OCI-LY3 (cell line): ENCODE data around the gene SPOCK1.
"Not testable (repeated sequence)": the region's sequence is repeated elsewhere in the genome, so short reads cannot be mapped to it uniquely, and the experiment has no call there.

Experiments used
- H2AFZ ChIP-seq: fragments of 200-600, 300-600 bp; shearing (Covaris generic); 2 replicates; pipeline ENCODE4 v1.6.0; 2014; ENCODE audit warnings: antibody characterized with exemption, low read depth, low read length
- H3K27ac ChIP-seq: fragments of 200-600, 300-600 bp; sonication (generic); 2 replicates; pipeline ENCODE4 v1.5.1; 2014; ENCODE audit warnings: mild to moderate bottlenecking, low read length, moderate library complexity, mixed read lengths
- H3K27me3 ChIP-seq: fragments of 200-600, 300-600 bp; sonication (generic); 2 replicates; pipeline ENCODE4 v1.6.1; 2014; ENCODE audit warnings: low read depth, low read length, mixed read lengths
- H3K36me3 ChIP-seq: fragments of 200-600, 300-600 bp; sonication (generic); replicated peaks from 2 replicates; pipeline ENCODE3; 2014; ENCODE audit warnings: low read depth, low read length, mixed read lengths
- H3K4me1 ChIP-seq: fragments of 300-600, 200-600 bp; sonication (generic); 2 replicates; pipeline ENCODE4 v1.6.1; 2014; ENCODE audit warnings: low read length, mixed read lengths
- H3K4me2 ChIP-seq: fragments of 200-600, 300-600 bp; sonication (generic); 2 replicates; pipeline ENCODE4 v1.6.1; 2014; ENCODE audit warnings: low read length, mixed read lengths
- H3K4me3 ChIP-seq: fragments of 300-600, 200-600 bp; sonication (generic); 2 replicates; pipeline ENCODE4 v1.5.1; 2014; ENCODE audit warnings: antibody characterized with exemption, mild to moderate bottlenecking, low read length, moderate library complexity
- H3K79me2 ChIP-seq: fragments of 300-600, 200-600 bp; shearing (Covaris generic); 2 replicates; pipeline ENCODE4 v1.6.1; 2014; ENCODE audit warnings: mild to moderate bottlenecking, low read length, mixed read lengths
- H3K9ac ChIP-seq: fragments of 300-600, 200-600 bp; shearing (Covaris generic); 2 replicates; pipeline ENCODE4 v1.6.0; 2014; ENCODE audit warnings: mild to moderate bottlenecking, low read length, moderate library complexity
- H3K9me3 ChIP-seq: fragments of 200-600, 300-600 bp; shearing (Covaris generic); 2 replicates; pipeline ENCODE4 v1.6.1; 2014; ENCODE audit warnings: low read length, mixed read lengths; ENCODE audit not compliant: insufficient read depth
- H4K20me1 ChIP-seq: fragments of 200-600, 300-600 bp; sonication (generic); 2 replicates; pipeline ENCODE4 v1.6.1; 2016; ENCODE audit warnings: low read length, mixed read lengths; ENCODE audit not compliant: insufficient read depth
- CTCF ChIP-seq: fragments of 200-600, 300-600 bp; sonication (generic); IDR thresholded peaks from 2 replicates; pipeline ENCODE4 v1.5.1; 2014; ENCODE audit warnings: antibody characterized with exemption, low read length, low read depth
- EZH2phosphoT487 ChIP-seq: fragments of 200-600 bp; shearing (Covaris generic); IDR thresholded peaks from 2 replicates; pipeline ENCODE4 v1.6.1; 2018; ENCODE audit warnings: antibody characterized with exemption, mixed run types, low read depth

The SPOCK1 gene

GRCh38 chr5:137394380-137394779 is 104.7 kb downstream of the SPOCK1 start:
- no peaks in the 10 kb centered on the region for H3K79me2 ChIP-seq
- TF ChIP-seq CTCF = no peak
- no peak for TF ChIP-seq EZH2phosphoT487
- no peaks in the 10 kb centered on the region for H3K27me3 ChIP-seq
- no peak overlapping the region for H2AFZ ChIP-seq
- no peak overlapping the region for H3K4me3 ChIP-seq
- H4K20me1 ChIP-seq = no peaks in the 10 kb centered on the region
- no peak overlapping the region for H3K9ac ChIP-seq
- H3K27ac ChIP-seq = no peak overlapping the region
- H3K36me3 ChIP-seq = no peaks in the 10 kb centered on the region
- H3K4me1 ChIP-seq = no peaks in the 10 kb centered on the region
- no peaks in the 10 kb centered on the region for H3K9me3 ChIP-seq
- no peak overlapping the region for H3K4me2 ChIP-seq

- Histone ChIP-seq H3K36me3 (no peaks in the 10 kb centered on the region), H3K79me2 (no peaks in the 10 kb centered on the region), H4K20me1 (no peaks in the 10 kb centered on the region), H3K27ac (no peak overlapping the region), H3K4me3 (no peak overlapping the region), H3K27me3 (no peaks in the 10 kb centered on the region), H3K9ac (no peak overlapping the region), H3K9me3 (no peaks in the 10 kb centered on the region), H3K4me1 (no peaks in the 10 kb centered on the region), H2AFZ (no peak overlapping the region), H3K4me2 (no peak overlapping the region)
- TF ChIP-seq EZH2phosphoT487 (no peak), CTCF (no peak)
Observed at GRCh38 chr5:137393196-137393993, 105.7 kb downstream of the SPOCK1 start.

- H3K36me3 ChIP-seq = no peaks in the 10 kb centered on the region
- no peak overlapping the region for H3K27ac ChIP-seq
- H2AFZ ChIP-seq = no peak overlapping the region
- H3K4me3 ChIP-seq = no peak overlapping the region
- no peaks in the 10 kb centered on the region for H3K9me3 ChIP-seq
- no peaks in the 10 kb centered on the region for H3K4me1 ChIP-seq
- no peaks in the 10 kb centered on the region for H4K20me1 ChIP-seq
- TF ChIP-seq CTCF = no peak
- H3K4me2 ChIP-seq = no peak overlapping the region
- H3K27me3 ChIP-seq = no peaks in the 10 kb centered on the region
- no peaks in the 10 kb centered on the region for H3K79me2 ChIP-seq
- no peak overlapping the region for H3K9ac ChIP-seq
Observed at GRCh38 chr5:137392261-137392660, 106.9 kb downstream of the SPOCK1 start.

GRCh38 chr5:137391044-137391443 is 108.1 kb downstream of the SPOCK1 start:
- H2AFZ ChIP-seq, H3K36me3 ChIP-seq, H3K4me2 ChIP-seq, H3K27ac ChIP-seq, H3K27me3 ChIP-seq, H3K4me1 ChIP-seq, H3K9ac ChIP-seq, H3K79me2 ChIP-seq, H3K4me3 ChIP-seq, H3K9me3 ChIP-seq, H4K20me1 ChIP-seq: not testable (repeated sequence)
